OCI-LY3 (cell line): ENCODE measurements around the gene BANP.
"Not testable (repeated sequence)": the region's sequence is repeated elsewhere in the genome, so short reads cannot be mapped to it uniquely, and the experiment has no call there.

Source experiments
- H2AFZ ChIP-seq: fragments of 200-600, 300-600 bp; shearing (Covaris generic); 2 replicates; pipeline ENCODE4 v1.6.0; 2014; ENCODE audit warnings: antibody characterized with exemption, low read depth, low read length
- H3K27ac ChIP-seq: fragments of 200-600, 300-600 bp; sonication (generic); 2 replicates; pipeline ENCODE4 v1.5.1; 2014; ENCODE audit warnings: mild to moderate bottlenecking, low read length, moderate library complexity, mixed read lengths
- H3K27me3 ChIP-seq: fragments of 200-600, 300-600 bp; sonication (generic); 2 replicates; pipeline ENCODE4 v1.6.1; 2014; ENCODE audit warnings: low read depth, low read length, mixed read lengths
- H3K36me3 ChIP-seq: fragments of 200-600, 300-600 bp; sonication (generic); replicated peaks from 2 replicates; pipeline ENCODE3; 2014; ENCODE audit warnings: low read depth, low read length, mixed read lengths
- H3K4me1 ChIP-seq: fragments of 300-600, 200-600 bp; sonication (generic); 2 replicates; pipeline ENCODE4 v1.6.1; 2014; ENCODE audit warnings: low read length, mixed read lengths
- H3K4me2 ChIP-seq: fragments of 200-600, 300-600 bp; sonication (generic); 2 replicates; pipeline ENCODE4 v1.6.1; 2014; ENCODE audit warnings: low read length, mixed read lengths
- H3K4me3 ChIP-seq: fragments of 300-600, 200-600 bp; sonication (generic); 2 replicates; pipeline ENCODE4 v1.5.1; 2014; ENCODE audit warnings: antibody characterized with exemption, mild to moderate bottlenecking, low read length, moderate library complexity
- H3K79me2 ChIP-seq: fragments of 300-600, 200-600 bp; shearing (Covaris generic); 2 replicates; pipeline ENCODE4 v1.6.1; 2014; ENCODE audit warnings: mild to moderate bottlenecking, low read length, mixed read lengths
- H3K9ac ChIP-seq: fragments of 300-600, 200-600 bp; shearing (Covaris generic); 2 replicates; pipeline ENCODE4 v1.6.0; 2014; ENCODE audit warnings: mild to moderate bottlenecking, low read length, moderate library complexity
- H3K9me3 ChIP-seq: fragments of 200-600, 300-600 bp; shearing (Covaris generic); 2 replicates; pipeline ENCODE4 v1.6.1; 2014; ENCODE audit warnings: low read length, mixed read lengths; ENCODE audit not compliant: insufficient read depth
- H4K20me1 ChIP-seq: fragments of 200-600, 300-600 bp; sonication (generic); 2 replicates; pipeline ENCODE4 v1.6.1; 2016; ENCODE audit warnings: low read length, mixed read lengths; ENCODE audit not compliant: insufficient read depth
- CTCF ChIP-seq: fragments of 200-600, 300-600 bp; sonication (generic); IDR thresholded peaks from 2 replicates; pipeline ENCODE4 v1.5.1; 2014; ENCODE audit warnings: antibody characterized with exemption, low read length, low read depth
- EZH2phosphoT487 ChIP-seq: fragments of 200-600 bp; shearing (Covaris generic); IDR thresholded peaks from 2 replicates; pipeline ENCODE4 v1.6.1; 2018; ENCODE audit warnings: antibody characterized with exemption, mixed run types, low read depth

Gene BANP

GRCh38 chr16:88026964-88027938 is 76.0 kb downstream of the BANP start:
- Histone ChIP-seq H3K27me3 (no peaks in the 10 kb centered on the region), H3K9ac (no peak overlapping the region), H4K20me1 (no peaks in the 10 kb centered on the region), H3K4me2 (no peak overlapping the region), H3K36me3 (no peaks in the 10 kb centered on the region), H2AFZ (no peak overlapping the region), H3K9me3 (no peaks in the 10 kb centered on the region), H3K27ac (no peak overlapping the region), H3K4me3 (no peak overlapping the region), H3K79me2 (no peaks in the 10 kb centered on the region), H3K4me1 (no peaks in the 10 kb centered on the region)
- TF ChIP-seq EZH2phosphoT487 (no peak), CTCF (no peak)

GRCh38 chr16:88028177-88028930 is 77.1 kb downstream of the BANP start:
- not testable (repeated sequence) for H3K27me3 ChIP-seq, H3K4me1 ChIP-seq, H3K27ac ChIP-seq, H3K9ac ChIP-seq, H3K4me2 ChIP-seq, H3K9me3 ChIP-seq, H3K36me3 ChIP-seq, H4K20me1 ChIP-seq, H3K79me2 ChIP-seq, H2AFZ ChIP-seq, H3K4me3 ChIP-seq

GRCh38 chr16:88030498-88030897 is 79.3 kb downstream of the BANP start:
- Histone ChIP-seq H4K20me1 (no peaks in the 10 kb centered on the region), H3K36me3 (no peaks in the 10 kb centered on the region), H2AFZ (no peak overlapping the region), H3K9ac (no peak overlapping the region), H3K4me1 (no peaks in the 10 kb centered on the region), H3K4me3 (no peak overlapping the region), H3K4me2 (no peak overlapping the region), H3K27ac (no peak overlapping the region), H3K9me3 (no peaks in the 10 kb centered on the region), H3K79me2 (no peaks in the 10 kb centered on the region), H3K27me3 (no peaks in the 10 kb centered on the region)
- TF ChIP-seq EZH2phosphoT487: no peak
- TF ChIP-seq CTCF: no peak

- not testable (repeated sequence) for H3K27ac ChIP-seq, H3K36me3 ChIP-seq, H3K9me3 ChIP-seq, H2AFZ ChIP-seq, H3K79me2 ChIP-seq, H3K9ac ChIP-seq, H3K27me3 ChIP-seq, H4K20me1 ChIP-seq, H3K4me3 ChIP-seq, H3K4me2 ChIP-seq, H3K4me1 ChIP-seq
Measured at GRCh38 chr16:88030961-88031360, 79.7 kb downstream of the BANP start.

GRCh38 chr16:88033003-88033740 is 81.9 kb downstream of the BANP start:
- not testable (repeated sequence) for H2AFZ ChIP-seq, H3K79me2 ChIP-seq, H3K9ac ChIP-seq, H3K9me3 ChIP-seq, H3K27ac ChIP-seq, H3K36me3 ChIP-seq, H3K27me3 ChIP-seq, H4K20me1 ChIP-seq, H3K4me3 ChIP-seq, H3K4me1 ChIP-seq, H3K4me2 ChIP-seq
